Measurements from ENCODE around the gene SZT2.

- TF ChIP-seq CTCF (IDR thresholded peaks at IDR 0.05) = no peak
- TF ChIP-seq EZH2 (IDR thresholded peaks at IDR 0.05) = no peak
These were observed 89.7 kb downstream of the SZT2 start for GRCh38 chr1:43479414-43479813.
